Ishikawa (cell line): ENCODE measurements around the gene PRUNE2.

ENCODE experiments used
- EP300 ChIP-seq: IDR thresholded peaks from 2 replicates; pipeline ENCODE4 v1.6.1; 2012; ENCODE audit warnings: borderline replicate concordance
- MAX ChIP-seq: IDR thresholded peaks from 2 replicates; pipeline ENCODE4 v1.6.1; 2012
- RAD21 ChIP-seq: IDR thresholded peaks from 2 replicates; pipeline ENCODE4 v1.6.1; 2012; ENCODE audit warnings: low read depth
- TEAD4 ChIP-seq: IDR thresholded peaks from 2 replicates; pipeline ENCODE4 v1.6.1; 2012
- ZBTB7A ChIP-seq: IDR thresholded peaks from 2 replicates; pipeline ENCODE4 v1.6.1; 2012; ENCODE audit warnings: low read depth

GRCh38 chr9:76690246-76690972 is 215.5 kb downstream of the PRUNE2 start:
- TF ChIP-seq MAX (no peak), TEAD4 (no peak), RAD21 (no peak), EP300 (no peak), ZBTB7A (no peak)
